Mesenchymal stem cell (in vitro differentiated cells and primary cell): ENCODE results near the gene MRE11.

Experiments
- DNase-seq: peaks from one replicate; pipeline ENCODE4 v3.0.0-alpha.2; 2013
- H2AFZ ChIP-seq: one replicate; pipeline ENCODE4 v1.6.1; 2013; ENCODE audit warnings: low read depth, mild to moderate bottlenecking, control low read depth, inconsistent platforms, low read length, moderate library complexity
- H2AK5ac ChIP-seq: 2 replicates; pipeline ENCODE4 v1.6.1; 2013; ENCODE audit warnings: low read length, moderate library complexity, mild to moderate bottlenecking, inconsistent platforms; ENCODE audit not compliant: severe bottlenecking
- H2BK120ac ChIP-seq: one replicate; pipeline ENCODE4 v1.6.1; 2013; ENCODE audit warnings: low read depth, mild to moderate bottlenecking, inconsistent platforms, low read length, moderate library complexity
- H2BK12ac ChIP-seq, 2 experiments: one replicate each; pipeline ENCODE4 v1.6.1; 2013; ENCODE audit warnings: inconsistent platforms in 2 of 2, low read length in 2 of 2, mild to moderate bottlenecking in 2 of 2, moderate library complexity in 2 of 2, control low read depth in 1 of 2
- H2BK15ac ChIP-seq: one replicate; pipeline ENCODE4 v1.6.1; 2013; ENCODE audit warnings: mild to moderate bottlenecking, low read depth, inconsistent platforms; ENCODE audit not compliant: poor library complexity, severe bottlenecking
- H2BK5ac ChIP-seq: 2 replicates; pipeline ENCODE4 v1.6.1; 2013; ENCODE audit warnings: low read depth, mild to moderate bottlenecking, low read length, control low read depth, inconsistent platforms; ENCODE audit not compliant: poor library complexity, severe bottlenecking
- H3K14ac ChIP-seq, 2 experiments: one replicate each; pipeline ENCODE4 v1.6.1; 2013; ENCODE audit warnings: inconsistent platforms in 2 of 2, low read length in 2 of 2, control low read depth in 1 of 2, mild to moderate bottlenecking in 1 of 2, moderate library complexity in 1 of 2
- H3K18ac ChIP-seq, 2 experiments: one replicate each; pipeline ENCODE4 v1.6.1; 2013; ENCODE audit warnings: inconsistent platforms in 2 of 2, low read length in 2 of 2, control low read depth in 1 of 2, low read depth in 1 of 2, mild to moderate bottlenecking in 1 of 2
- H3K23ac ChIP-seq, 2 experiments: one replicate each; pipeline ENCODE4 v1.6.1; 2013; ENCODE audit warnings: inconsistent platforms in 2 of 2, low read length in 2 of 2, mild to moderate bottlenecking in 2 of 2, moderate library complexity in 2 of 2, control low read depth in 1 of 2
- H3K27ac ChIP-seq: 2 replicates; pipeline ENCODE4 v1.5.1; 2013; ENCODE audit warnings: mild to moderate bottlenecking, moderate library complexity, low read length, control low read depth, inconsistent platforms; ENCODE audit not compliant: poor library complexity, severe bottlenecking
- H3K27me3 ChIP-seq, 2 experiments: 2 replicates each; pipeline versions ENCODE4 v1.6.1 to v1.7.0; 2013; ENCODE audit warnings: low read length in 2 of 2, mild to moderate bottlenecking in 2 of 2, moderate library complexity in 2 of 2, control low read depth in 1 of 2, inconsistent platforms in 1 of 2; ENCODE audit not compliant: control insufficient read depth in 1 of 2, insufficient read depth in 1 of 2
- H3K36me3 ChIP-seq, 2 experiments: 2 replicates each; pipeline versions ENCODE4 v1.6.1 to v1.7.0; 2013; ENCODE audit warnings: low read length in 2 of 2, control low read depth in 1 of 2, inconsistent platforms in 1 of 2, low read depth in 1 of 2, mild to moderate bottlenecking in 1 of 2; ENCODE audit not compliant: insufficient read depth in 2 of 2, control insufficient read depth in 1 of 2
- H3K4ac ChIP-seq, 2 experiments: one replicate each; pipeline ENCODE4 v1.6.1; 2013; ENCODE audit warnings: inconsistent platforms in 2 of 2, low read length in 2 of 2, mild to moderate bottlenecking in 2 of 2, moderate library complexity in 2 of 2, control low read depth in 1 of 2, low read depth in 1 of 2
- H3K4me1 ChIP-seq: 2 replicates; pipeline ENCODE4 v1.6.1; 2013; ENCODE audit warnings: low read depth, low read length, control low read depth; ENCODE audit not compliant: control insufficient read depth, insufficient read depth
- H3K4me2 ChIP-seq: 2 replicates; pipeline ENCODE4 v1.6.1; 2013; ENCODE audit warnings: low read length, mild to moderate bottlenecking, inconsistent platforms; ENCODE audit not compliant: poor library complexity, severe bottlenecking
- H3K4me3 ChIP-seq, 2 experiments: 2 replicates each; pipeline versions ENCODE4 v1.5.1 to v1.7.0; 2013; ENCODE audit warnings: low read length in 2 of 2, mild to moderate bottlenecking in 2 of 2, control low read depth in 1 of 2, low read depth in 1 of 2; ENCODE audit not compliant: insufficient read depth in 1 of 2
- H3K79me1 ChIP-seq: replicated peaks from 2 replicates; pipeline ENCODE4 v1.6.1; 2013; ENCODE audit warnings: mild to moderate bottlenecking, control low read depth, low read length, inconsistent platforms; ENCODE audit not compliant: poor library complexity, severe bottlenecking
- H3K9ac ChIP-seq: 2 replicates; pipeline ENCODE4 v1.7.0; 2013; ENCODE audit warnings: mild to moderate bottlenecking, low read length, moderate library complexity
- H3K9me3 ChIP-seq: 2 replicates; pipeline ENCODE4 v1.7.0; 2013; ENCODE audit warnings: mild to moderate bottlenecking, low read length; ENCODE audit not compliant: control insufficient read depth
- H4K8ac ChIP-seq: one replicate; pipeline ENCODE4 v1.6.1; 2013; ENCODE audit warnings: inconsistent platforms, mild to moderate bottlenecking, low read length, moderate library complexity
- H4K91ac ChIP-seq: one replicate; pipeline ENCODE4 v1.6.1; 2013; ENCODE audit warnings: mild to moderate bottlenecking, low read length, inconsistent platforms
- WGBS: methylation state at CpG from one replicate; pipeline ENCODE4 v1.1.7; 2013; ENCODE audit warnings: mixed read lengths; 5-methylcytosine and 5-hydroxymethylcytosine counted together

The MRE11 gene

GRCh38 chr11:94449029-94449428 lies 44.6 kb downstream of the MRE11 start:
- peak overlapping the region in 1 of 2 experiments; percentile 54 for H3K4me3 ChIP-seq
- H2BK5ac ChIP-seq: no peak overlapping the region
- WGBS: 91% methylated on average over 1 of the region's 1 CpG
- DNase-seq: no peak
- no peaks in the 10 kb centered on the region for H3K4me1 ChIP-seq
- H3K9me3 ChIP-seq: no peaks in the 10 kb centered on the region
- no peak overlapping the region for H3K4me2 ChIP-seq
- H3K18ac ChIP-seq: no peak overlapping the region
- peak overlapping the region; percentile 81 for H3K9ac ChIP-seq
- no peak overlapping the region for H4K8ac ChIP-seq
- H2BK15ac ChIP-seq: no peak overlapping the region
- H4K91ac ChIP-seq: no peak overlapping the region
- no peaks in the 10 kb centered on the region for H3K27me3 ChIP-seq
- no peak overlapping the region for H2AK5ac ChIP-seq
- no peak overlapping the region for H3K4ac ChIP-seq
- no peaks in the 10 kb centered on the region for H3K79me1 ChIP-seq
- H3K23ac ChIP-seq: no peak overlapping the region
- no peak overlapping the region for H2BK120ac ChIP-seq
- H3K27ac ChIP-seq: no peak overlapping the region
- H2AFZ ChIP-seq: no peak overlapping the region
- H3K36me3 ChIP-seq: peaks cover 0 to 27% of the 10 kb centered on the region in 2 experiments
- H2BK12ac ChIP-seq: no peak overlapping the region
- H3K14ac ChIP-seq: no peak overlapping the region

GRCh38 chr11:94447149-94447548 lies 46.5 kb downstream of the MRE11 start:
- Histone ChIP-seq H4K8ac (no peak overlapping the region), H3K36me3 (peaks cover 0 to 33% of the 10 kb centered on the region in 2 experiments), H3K9me3 (no peaks in the 10 kb centered on the region), H3K18ac (no peak overlapping the region), H3K4me1 (no peaks in the 10 kb centered on the region), H2AFZ (no peak overlapping the region), H2AK5ac (no peak overlapping the region), H3K4me2 (no peak overlapping the region), H4K91ac (no peak overlapping the region), H2BK5ac (no peak overlapping the region), H2BK120ac (no peak overlapping the region), H3K79me1 (no peaks in the 10 kb centered on the region), H3K9ac (no peak overlapping the region), H3K14ac (no peak overlapping the region), H3K23ac (no peak overlapping the region), H2BK15ac (no peak overlapping the region), H3K4me3 (no peak overlapping the region), H3K27ac (no peak overlapping the region), H3K27me3 (no peaks in the 10 kb centered on the region), H2BK12ac (no peak overlapping the region), H3K4ac (no peak overlapping the region)
- DNase-seq: no peak
- 94% methylated on average over 3 of the region's 4 CpGs for WGBS

GRCh38 chr11:94445641-94446040 lies 48.0 kb downstream of the MRE11 start:
- Histone ChIP-seq H3K14ac (no peak overlapping the region), H2AK5ac (no peak overlapping the region), H3K27ac (no peak overlapping the region), H3K4me2 (no peak overlapping the region), H3K9me3 (no peaks in the 10 kb centered on the region), H2BK5ac (no peak overlapping the region), H3K36me3 (peaks cover 0 to 40% of the 10 kb centered on the region in 2 experiments), H3K79me1 (no peaks in the 10 kb centered on the region), H2BK12ac (no peak overlapping the region), H3K18ac (no peak overlapping the region), H3K27me3 (no peaks in the 10 kb centered on the region), H4K8ac (no peak overlapping the region), H2AFZ (no peak overlapping the region), H3K4me1 (no peaks in the 10 kb centered on the region), H3K4me3 (no peak overlapping the region), H4K91ac (no peak overlapping the region), H2BK120ac (no peak overlapping the region), H3K9ac (no peak overlapping the region), H3K4ac (no peak overlapping the region), H2BK15ac (no peak overlapping the region), H3K23ac (no peak overlapping the region)
- WGBS: 100% methylated on average over 1 of the region's 1 CpG
- DNase-seq: no peak

GRCh38 chr11:94433049-94433448 lies 60.6 kb downstream of the MRE11 start:
- no peak overlapping the region for H3K4ac ChIP-seq
- no peak overlapping the region for H3K14ac ChIP-seq
- H3K27ac ChIP-seq: no peak overlapping the region
- no peak overlapping the region for H2BK5ac ChIP-seq
- H3K9ac ChIP-seq: no peak overlapping the region
- WGBS: 35% methylated on average over 1 of the region's 1 CpG
- H3K36me3 ChIP-seq: peaks cover 3 to 60% of the 10 kb centered on the region in 2 experiments
- peaks cover 5% of the 10 kb centered on the region for H3K9me3 ChIP-seq
- DNase-seq: no peak
- no peak overlapping the region for H2BK12ac ChIP-seq
- H3K4me3 ChIP-seq: no peak overlapping the region
- no peaks in the 10 kb centered on the region for H3K79me1 ChIP-seq
- H4K91ac ChIP-seq: no peak overlapping the region
- H3K18ac ChIP-seq: no peak overlapping the region
- H2BK15ac ChIP-seq: no peak overlapping the region
- no peak overlapping the region for H4K8ac ChIP-seq
- no peak overlapping the region for H3K4me2 ChIP-seq
- no peak overlapping the region for H2AFZ ChIP-seq
- H3K27me3 ChIP-seq: no peaks in the 10 kb centered on the region
- H2AK5ac ChIP-seq: no peak overlapping the region
- no peak overlapping the region for H2BK120ac ChIP-seq
- H3K23ac ChIP-seq: no peak overlapping the region
- H3K4me1 ChIP-seq: no peaks in the 10 kb centered on the region
